K562 treated with DMSO at 1 percent for 12 hours (cell line): Measurements from ENCODE around the gene FLG2. TPM values are rescaled to one million over a fixed set of nuclear protein-coding genes. Genes with fewer than 3 reads are reported as not detected.

Experiments
- total RNA-seq: library from RNA; unstranded; fragments of 300-600 nt; gene quantifications from 2 replicates; pipeline ENCODE4 v1.2.3, GENCODE V29; 2022; ENCODE audit not compliant: insufficient read depth

Gene FLG2
- total RNA-seq = not detected in 2 replicates

GRCh38 chr1:152359906-152360305 lies at the start of gene FLG2:
TSS of gene FLG2 (minus strand) at chr1:152360006. CDS start at chr1:152358884, 1,122 bp downstream.

GRCh38 chr1:152325111-152325510 lies 34.7 kb downstream of the FLG2 start, which contains the start of gene FLG:
TSS of gene FLG (minus strand) at chr1:152325239. CDS start at chr1:152315456, 9,783 bp downstream.

Other genes starting within 250 kb of the FLG2 start
- gene TCHH, start 244.6 kb downstream of the FLG2 start, total RNA-seq = not detected in 2 replicates
- not detected in 2 replicates for gene RPTN, start 200.8 kb downstream of the FLG2 start, total RNA-seq
- not detected in 2 replicates for gene HRNR, start 135.8 kb downstream of the FLG2 start, total RNA-seq
- gene FLG, start 34.8 kb downstream of the FLG2 start, total RNA-seq = not detected in 2 replicates
- gene CRNN, start 54.3 kb upstream of the FLG2 start, total RNA-seq = not detected in 2 replicates
- not detected in 2 replicates for gene LCE5A, start 150.8 kb upstream of the FLG2 start, total RNA-seq
- not detected in 2 replicates for gene CRCT1, start 154.5 kb upstream of the FLG2 start, total RNA-seq
- not detected in 2 replicates for gene LCE3E, start 206.8 kb upstream of the FLG2 start, total RNA-seq
- not detected in 2 replicates for gene LCE3D, start 220.5 kb upstream of the FLG2 start, total RNA-seq
- not detected in 2 replicates for gene LCE3C, start 240.2 kb upstream of the FLG2 start, total RNA-seq